Cardiac fibroblast (primary cell): Measurements from ENCODE around the gene HIPK2.
"Not testable (repeated sequence)": the region's sequence is repeated elsewhere in the genome, so short reads cannot be mapped to it uniquely, and the experiment has no call there.

Experiments used
- DNase-seq, 2 donors: peaks; one replicate each; pipeline versions ENCODE4 v3.0.0 to v3.0.0-alpha.2; 2010; ENCODE audit warnings: low read depth in 2 of 2
- H3K4me3 ChIP-seq, 2 donors: replicated peaks in 1 of 2; 1 replicate in 1 of 2; 2 replicates in 1 of 2; pipeline ENCODE4 v1.5.1; 2011; ENCODE audit warnings: low read depth in 2 of 2, low read length in 2 of 2, mild to moderate bottlenecking in 2 of 2, moderate library complexity in 1 of 2
- TF ChIP-seq, protein P1 (sequence below): IDR thresholded peaks from one replicate; pipeline ENCODE4 v1.5.1; 2011; ENCODE audit warnings: low read depth, mild to moderate bottlenecking, low read length, inconsistent platforms

HIPK2 gene

DNA sequence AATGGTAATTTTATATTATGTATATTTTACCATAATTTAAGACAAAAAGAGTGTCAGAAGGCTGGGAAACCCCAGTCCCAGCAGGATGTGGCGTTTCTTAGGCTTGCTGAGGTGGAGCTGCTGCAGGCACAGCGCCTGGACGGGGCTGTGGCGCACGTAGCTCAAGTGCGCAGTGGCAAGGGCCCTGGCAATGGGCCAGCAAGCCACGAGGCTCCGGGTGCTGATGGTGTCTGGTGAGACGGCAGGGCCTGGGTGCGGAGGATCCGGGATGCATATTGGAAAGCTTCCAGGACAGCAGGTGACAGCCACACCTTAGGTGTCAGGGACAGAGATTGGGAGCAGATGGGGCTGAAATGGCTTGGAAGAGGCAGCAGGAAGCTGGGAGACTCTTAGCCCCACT lies 217.1 kb downstream of the HIPK2 start:
- DNase-seq, result no peak
- H3K4me3 ChIP-seq, result no peak overlapping the region
- TF ChIP-seq, protein P1, sequence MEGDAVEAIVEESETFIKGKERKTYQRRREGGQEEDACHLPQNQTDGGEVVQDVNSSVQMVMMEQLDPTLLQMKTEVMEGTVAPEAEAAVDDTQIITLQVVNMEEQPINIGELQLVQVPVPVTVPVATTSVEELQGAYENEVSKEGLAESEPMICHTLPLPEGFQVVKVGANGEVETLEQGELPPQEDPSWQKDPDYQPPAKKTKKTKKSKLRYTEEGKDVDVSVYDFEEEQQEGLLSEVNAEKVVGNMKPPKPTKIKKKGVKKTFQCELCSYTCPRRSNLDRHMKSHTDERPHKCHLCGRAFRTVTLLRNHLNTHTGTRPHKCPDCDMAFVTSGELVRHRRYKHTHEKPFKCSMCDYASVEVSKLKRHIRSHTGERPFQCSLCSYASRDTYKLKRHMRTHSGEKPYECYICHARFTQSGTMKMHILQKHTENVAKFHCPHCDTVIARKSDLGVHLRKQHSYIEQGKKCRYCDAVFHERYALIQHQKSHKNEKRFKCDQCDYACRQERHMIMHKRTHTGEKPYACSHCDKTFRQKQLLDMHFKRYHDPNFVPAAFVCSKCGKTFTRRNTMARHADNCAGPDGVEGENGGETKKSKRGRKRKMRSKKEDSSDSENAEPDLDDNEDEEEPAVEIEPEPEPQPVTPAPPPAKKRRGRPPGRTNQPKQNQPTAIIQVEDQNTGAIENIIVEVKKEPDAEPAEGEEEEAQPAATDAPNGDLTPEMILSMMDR, result no peak

DNA sequence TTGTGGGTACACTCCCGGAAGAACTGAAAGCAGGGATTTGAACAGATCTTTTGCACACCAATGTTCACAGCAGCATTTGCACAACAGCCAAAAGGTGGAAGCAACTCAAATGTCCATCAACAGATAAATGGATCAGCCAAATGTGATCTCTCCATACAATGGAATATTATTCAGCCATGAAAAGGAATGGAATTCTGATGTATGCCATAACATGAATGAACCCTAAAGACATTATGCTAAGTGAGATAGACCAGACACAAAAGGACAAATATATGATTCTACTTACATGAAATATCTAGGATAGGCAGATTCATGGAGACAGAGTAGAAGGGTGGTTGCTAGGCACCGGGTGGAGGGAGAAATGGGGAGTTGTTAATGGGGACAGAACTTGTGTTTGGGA lies 217.6 kb downstream of the HIPK2 start:
- no peak overlapping the region for H3K4me3 ChIP-seq
- no peak for DNase-seq
- TF ChIP-seq, protein P1, result no peak

DNA sequence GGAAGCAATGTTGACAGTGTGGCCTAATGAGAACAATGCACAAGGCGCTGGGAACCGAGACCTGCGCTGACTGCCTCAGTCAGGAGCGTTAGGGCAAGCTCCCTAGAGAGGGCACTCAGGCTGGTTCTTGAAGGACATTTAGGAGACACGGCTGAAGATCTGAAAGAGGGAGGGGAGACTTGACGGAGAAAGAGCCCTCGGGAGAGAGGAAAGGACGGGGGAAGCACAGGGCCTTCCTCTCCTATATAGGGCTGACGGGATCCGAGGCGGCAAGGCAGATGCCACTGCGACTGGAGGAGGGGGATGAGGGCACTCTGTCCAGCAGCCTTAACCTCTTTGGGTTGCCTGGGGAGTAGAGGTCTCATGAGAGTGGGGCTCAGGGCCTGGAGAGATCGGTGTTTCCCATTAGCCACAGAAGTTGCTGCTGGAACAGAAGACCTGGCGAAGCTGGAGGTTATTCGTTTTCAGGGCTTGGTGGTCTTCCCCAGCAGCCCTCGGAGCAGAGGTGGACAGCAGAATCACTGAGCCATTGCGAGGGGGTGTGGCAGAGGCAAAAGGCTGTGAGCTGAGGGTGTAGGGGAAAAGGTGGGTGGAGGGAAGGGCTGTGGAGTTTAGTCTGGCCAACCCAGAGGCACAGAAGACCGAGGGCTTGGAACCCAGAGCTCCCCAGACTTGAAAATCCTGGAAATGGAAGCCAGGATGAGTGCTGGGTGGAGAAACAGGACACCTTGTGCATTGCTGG lies 218.3 kb downstream of the HIPK2 start:
- no peak for DNase-seq
- TF ChIP-seq, protein P1, result no peak
- no peak overlapping the region for H3K4me3 ChIP-seq

DNA sequence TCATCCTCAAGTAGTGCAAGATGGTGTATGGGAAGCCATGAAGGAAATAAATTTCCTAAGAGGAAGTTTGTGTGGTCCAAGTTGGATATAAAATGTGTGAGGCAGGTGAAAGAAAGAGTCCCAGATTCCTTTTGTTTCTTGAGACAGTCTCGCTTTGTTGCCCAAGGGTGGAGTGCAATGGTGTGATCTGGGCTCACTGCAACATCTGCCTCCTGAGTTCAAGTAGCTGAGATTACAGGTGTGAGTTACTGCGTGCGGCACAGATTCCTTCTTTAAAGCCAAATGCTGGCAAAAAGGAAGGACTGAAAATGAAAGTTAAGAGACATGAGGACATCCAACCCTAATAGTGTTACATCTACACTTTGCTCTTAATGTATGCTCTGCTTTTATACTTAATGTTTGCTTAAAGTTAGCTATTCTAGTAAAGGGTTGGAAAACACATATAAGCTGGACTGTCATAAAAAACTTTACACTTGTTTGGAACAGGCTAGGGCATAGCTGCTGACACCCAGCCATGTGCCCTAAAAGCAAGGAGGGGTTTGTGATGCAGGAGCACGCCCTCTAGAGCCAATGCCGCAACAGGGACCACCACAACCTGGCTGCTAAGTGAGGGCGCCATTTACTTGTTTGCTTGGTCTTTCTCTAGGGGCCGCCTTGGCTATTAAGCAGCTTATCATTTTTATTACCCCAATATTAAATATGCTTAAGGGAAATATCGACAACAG lies 219.8 kb downstream of the HIPK2 start:
- no peak overlapping the region for H3K4me3 ChIP-seq
- TF ChIP-seq, protein P1, result no peak
- no peak for DNase-seq

DNA sequence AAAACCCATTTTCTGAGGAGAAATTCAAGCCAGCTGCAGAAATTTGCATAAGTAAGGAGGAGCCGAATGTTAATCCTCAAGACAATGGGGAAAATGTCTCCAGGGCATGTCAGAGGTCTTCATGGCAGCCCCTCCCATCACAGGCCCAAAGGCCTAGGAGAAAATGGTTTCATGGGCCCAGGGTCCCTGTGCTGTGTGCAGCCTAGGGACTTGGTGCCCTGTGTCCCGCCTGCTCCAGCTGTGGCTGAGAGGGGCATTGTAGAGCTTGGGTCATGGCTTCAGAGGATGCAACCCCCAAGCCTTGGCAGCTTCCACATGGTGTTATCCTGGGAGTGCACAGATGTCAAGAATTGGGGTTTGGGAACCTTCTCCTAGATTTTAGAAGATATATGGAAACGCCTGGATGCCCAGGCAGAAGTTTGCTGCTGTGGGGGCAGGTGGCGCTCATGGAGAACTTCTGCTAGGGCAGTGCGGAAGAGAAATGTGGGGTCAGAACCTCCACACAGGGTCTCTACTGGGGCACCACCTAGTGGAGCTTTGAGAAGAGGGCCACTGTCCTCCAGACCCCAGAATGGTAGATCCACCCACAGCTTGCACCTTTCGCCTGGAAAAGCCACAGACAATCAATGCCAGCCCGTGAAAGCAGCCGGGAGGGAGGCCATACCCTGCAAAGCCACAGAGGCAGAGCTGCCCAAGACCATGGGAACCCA lies 223.7 kb downstream of the HIPK2 start:
- H3K4me3 ChIP-seq, DNase-seq: not testable (repeated sequence)

DNA sequence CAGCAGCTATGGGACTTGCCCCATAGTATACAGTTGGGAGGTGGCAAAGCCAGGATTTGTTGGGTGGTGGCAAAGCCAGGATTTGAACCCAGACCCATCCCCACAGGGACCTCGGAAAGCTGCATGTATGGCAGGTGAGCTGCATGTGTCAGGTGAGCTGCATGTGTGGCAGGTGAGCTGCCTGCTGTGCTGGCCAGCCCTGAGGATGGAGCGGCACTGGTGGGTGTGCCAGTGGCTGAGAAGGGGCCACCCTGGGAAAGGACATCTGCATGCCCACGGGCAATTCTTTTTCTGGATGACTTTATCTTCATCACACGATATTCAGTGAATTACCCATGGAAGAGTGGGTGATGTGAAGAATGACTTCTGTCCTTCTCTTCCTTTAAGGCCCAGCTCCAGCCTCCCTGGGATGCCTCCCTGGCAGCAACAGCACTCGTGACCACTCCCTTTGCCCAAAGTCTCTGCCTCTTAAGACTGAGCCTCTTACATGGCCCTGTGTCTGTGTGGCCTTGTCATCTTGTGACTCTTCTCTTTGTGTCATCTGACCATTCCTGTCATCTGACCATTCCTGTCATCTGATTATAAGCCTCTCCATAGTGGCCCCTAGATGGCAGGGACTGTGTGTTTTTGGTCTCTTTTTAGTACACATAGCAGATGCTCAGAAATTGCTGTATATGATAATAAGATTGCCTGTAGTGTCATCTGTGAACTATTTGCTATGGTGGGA lies 229.3 kb downstream of the HIPK2 start:
- DNase-seq, result no peak
- no peak overlapping the region for H3K4me3 ChIP-seq
- TF ChIP-seq, protein P1, result no peak
